SJSA1 (cell line): Measurements from ENCODE around the gene KCTD15. TPM values are rescaled to one million over a fixed set of nuclear protein-coding genes. Genes with fewer than 3 reads are reported as not detected.

Experiments
- DNase-seq, 2 experiments: peaks; one replicate each; pipeline ENCODE4 v3.0.0-alpha.2; 2015 to 2020; ENCODE audit warnings: low spot score in 2 of 2, low read depth in 1 of 2
- H3K27ac ChIP-seq: fragments of 250-450 bp; sonication (Bioruptor Pico); 2 replicates; pipeline ENCODE4 v1.5.1; 2020; ENCODE audit warnings: mild to moderate bottlenecking, moderate library complexity
- H3K27me3 ChIP-seq: fragments of 250-450 bp; sonication (Bioruptor Pico); replicated peaks from 2 replicates; pipeline ENCODE4 v1.5.1; 2020; ENCODE audit warnings: mild to moderate bottlenecking, moderate library complexity
- H3K36me3 ChIP-seq: fragments of 250-450 bp; sonication (Bioruptor Pico); 2 replicates; pipeline ENCODE4 v1.5.1; 2020; ENCODE audit warnings: mild to moderate bottlenecking
- H3K4me1 ChIP-seq: fragments of 250-450 bp; sonication (Bioruptor Pico); replicated peaks from 2 replicates; pipeline ENCODE4 v1.6.1; 2021; ENCODE audit warnings: mild to moderate bottlenecking
- H3K4me3 ChIP-seq: fragments of 250-450 bp; sonication (Bioruptor Pico); 2 replicates; pipeline ENCODE4 v1.5.1; 2020; ENCODE audit warnings: mild to moderate bottlenecking
- H3K9me3 ChIP-seq: fragments of 250-450 bp; sonication (Bioruptor Pico); replicated peaks from 2 replicates; pipeline ENCODE4 v1.5.1; 2020; ENCODE audit warnings: mild to moderate bottlenecking
- total RNA-seq: library from RNA; depleted of rRNA; stranded (reverse); fragments of >200 nt; shearing (Covaris generic); gene quantifications from 2 replicates; pipeline ENCODE4 v1.2.3, GENCODE V29; 2014

The KCTD15 gene
- total RNA-seq, 1 experiment from 2014 or later = 4.3 TPM

DNA sequence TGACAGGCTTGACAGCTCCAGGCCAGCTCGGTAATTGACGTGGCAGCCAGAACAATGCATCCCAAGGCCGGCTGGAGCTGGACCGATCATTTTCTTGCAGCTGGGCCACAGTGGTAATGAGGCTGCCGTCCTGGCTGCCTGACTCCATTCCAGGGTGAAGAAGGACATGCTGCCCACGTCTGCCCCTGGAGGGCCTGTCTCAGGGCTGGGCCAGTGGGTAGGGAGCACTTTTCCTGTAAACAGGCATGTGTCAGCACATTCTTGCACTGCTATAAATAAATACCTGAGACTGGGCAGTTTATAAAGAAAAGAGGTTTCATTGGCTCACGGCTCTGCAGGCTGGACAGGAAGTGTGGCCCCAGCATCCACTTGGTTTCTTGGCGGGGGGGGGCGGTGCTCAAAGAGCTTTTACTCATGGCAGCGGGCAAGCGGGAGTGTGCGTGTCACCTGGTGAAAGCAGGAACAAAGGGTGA is 38.1 kb upstream of the KCTD15 start:
- Histone ChIP-seq H3K27me3 (no peaks in the 10 kb centered on the region), H3K9me3 (no peaks in the 10 kb centered on the region), H3K27ac (no peak overlapping the region), H3K36me3 (no peaks in the 10 kb centered on the region), H3K4me1 (peaks cover 10% of the 10 kb centered on the region), H3K4me3 (no peak overlapping the region)
- DNase-seq = peak; percentile 48 to 59

DNA sequence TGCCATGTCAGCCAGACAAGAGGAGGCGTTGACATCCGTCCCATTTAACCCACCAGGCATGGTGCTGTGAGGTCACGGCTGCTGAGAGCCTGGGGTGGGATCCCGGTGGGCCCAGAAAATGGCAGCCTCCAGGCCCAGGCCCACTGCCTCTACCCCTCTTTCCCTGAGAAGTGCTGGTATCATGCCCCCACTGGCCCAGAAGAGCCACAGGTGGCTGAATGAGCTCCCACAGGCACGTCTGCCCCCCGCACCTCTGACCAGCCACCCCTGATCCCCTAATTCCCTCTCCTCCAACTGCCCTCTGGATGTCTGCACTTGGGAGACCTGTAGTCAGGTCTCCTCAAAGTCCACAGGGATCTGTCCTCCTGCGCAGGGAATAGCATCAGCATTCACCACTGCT is 37.3 kb upstream of the KCTD15 start:
- H3K4me1 ChIP-seq = peaks cover 10% of the 10 kb centered on the region
- no peaks in the 10 kb centered on the region for H3K27me3 ChIP-seq
- H3K36me3 ChIP-seq = no peaks in the 10 kb centered on the region
- no peak overlapping the region for H3K27ac ChIP-seq
- DNase-seq = no peak
- H3K9me3 ChIP-seq = no peaks in the 10 kb centered on the region
- no peak overlapping the region for H3K4me3 ChIP-seq

DNA sequence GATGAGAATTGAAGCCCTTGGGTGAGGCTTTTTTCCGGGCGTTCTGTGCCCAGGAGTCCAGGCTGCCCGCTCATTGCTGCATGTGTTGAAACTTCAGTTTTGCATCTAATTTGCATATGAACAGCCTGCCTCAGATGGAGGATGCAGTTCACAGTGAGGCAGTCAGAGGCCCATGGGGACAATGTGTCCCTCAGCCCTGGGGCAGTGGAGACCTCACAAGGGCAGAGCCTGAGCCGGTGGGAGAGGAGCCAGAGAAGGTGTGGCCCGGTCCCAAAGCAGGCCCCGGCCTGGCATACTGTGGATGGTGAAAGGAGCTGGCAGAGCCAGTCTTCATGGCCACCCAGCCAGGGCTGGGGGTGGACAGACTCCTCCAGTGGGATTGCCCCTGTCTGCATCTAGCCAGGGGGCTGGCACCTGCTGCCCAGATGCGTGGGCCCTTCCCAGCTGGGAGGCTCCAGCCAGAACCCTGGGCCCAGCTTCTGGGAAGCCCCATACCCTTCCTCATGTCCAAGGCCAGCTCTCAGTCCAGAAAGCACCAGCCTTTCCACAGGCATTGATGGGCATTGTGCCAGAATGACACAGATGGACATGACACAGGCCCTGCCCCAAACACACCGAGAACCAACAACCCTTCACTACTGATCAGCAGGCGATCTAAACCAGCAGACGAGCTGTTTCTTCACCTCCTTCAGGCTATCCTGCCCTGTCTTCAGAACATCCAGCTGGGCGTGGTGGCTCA is 32.9 kb upstream of the KCTD15 start:
- Histone ChIP-seq H3K27me3 (no peaks in the 10 kb centered on the region; the same call in 1 of the 2 replicates), H3K4me1 (peaks cover 4% of the 10 kb centered on the region), H3K36me3 (no peaks in the 10 kb centered on the region), H3K27ac (no peak overlapping the region), H3K9me3 (no peaks in the 10 kb centered on the region), H3K4me3 (no peak overlapping the region)
- no peak for DNase-seq

DNA sequence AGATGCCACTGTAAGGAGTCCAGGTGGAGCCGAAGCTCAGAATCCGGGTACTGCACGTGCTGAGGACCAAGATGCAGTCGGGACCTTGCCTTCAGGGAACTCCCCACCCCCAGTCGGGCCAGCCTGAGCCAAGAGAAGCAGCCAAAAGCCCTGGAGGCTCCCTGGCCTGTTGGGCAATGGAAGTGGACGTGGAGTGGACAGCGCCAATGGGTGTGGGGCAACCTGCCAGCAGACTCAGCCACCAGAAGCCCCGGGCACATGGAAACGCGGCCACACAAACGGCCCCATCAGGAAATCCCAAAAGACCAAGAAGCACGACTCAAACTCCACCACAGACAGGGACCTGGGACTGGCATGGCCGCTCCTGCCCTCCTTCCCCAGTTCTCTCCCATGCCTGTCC is 30.0 kb upstream of the KCTD15 start:
- no peaks in the 10 kb centered on the region for H3K4me1 ChIP-seq
- H3K9me3 ChIP-seq = no peaks in the 10 kb centered on the region
- no peak overlapping the region for H3K4me3 ChIP-seq
- no peak overlapping the region for H3K27ac ChIP-seq
- H3K36me3 ChIP-seq = no peaks in the 10 kb centered on the region
- no peak for DNase-seq
- H3K27me3 ChIP-seq = peaks cover 3% of the 10 kb centered on the region; the same call in 1 of the 2 replicates

DNA sequence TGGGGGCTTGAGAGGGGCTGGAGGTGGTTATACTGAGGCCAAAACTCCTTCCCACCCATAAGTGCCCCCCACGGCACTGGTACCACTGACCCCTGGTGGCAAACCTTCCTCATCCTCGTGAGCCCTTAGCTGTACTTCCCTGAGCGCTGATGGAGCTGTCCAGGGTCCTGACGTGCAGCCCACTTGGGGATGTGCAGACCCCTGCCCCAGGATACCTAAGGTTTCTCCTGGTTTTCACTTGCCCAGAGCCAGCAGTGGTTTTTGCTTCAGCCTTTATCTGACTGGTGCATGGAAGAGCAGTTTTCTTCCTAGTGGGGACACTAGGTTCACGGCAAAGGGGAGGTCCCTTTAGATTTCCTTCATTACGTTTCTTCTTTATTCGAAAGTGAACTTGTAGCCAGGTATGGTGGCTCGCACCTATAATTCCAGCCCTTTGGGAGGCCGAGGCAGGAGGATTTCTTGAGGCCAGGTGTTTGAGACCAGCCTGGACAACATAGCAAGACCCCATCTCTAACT is 28.7 kb upstream of the KCTD15 start:
- no peaks in the 10 kb centered on the region for H3K4me1 ChIP-seq

DNA sequence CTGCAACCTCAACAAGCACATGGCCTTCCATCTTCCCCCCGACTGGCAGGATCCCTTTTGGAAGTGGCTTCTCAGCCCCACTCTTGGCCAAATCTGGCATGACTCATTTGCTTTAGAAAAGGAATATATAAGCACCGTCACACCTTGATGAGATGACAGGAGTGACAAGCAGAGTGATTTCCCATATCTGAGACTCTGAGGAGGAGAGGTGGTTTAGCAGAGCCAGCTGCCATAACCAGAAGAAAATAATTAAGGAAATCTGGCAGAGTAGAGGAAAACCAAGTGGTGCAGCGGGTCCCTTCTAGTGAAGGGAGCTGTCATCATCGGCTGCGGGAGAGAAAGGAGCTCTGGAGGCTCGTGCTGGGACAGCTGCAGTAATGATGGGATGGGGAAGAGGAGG is 27.5 kb upstream of the KCTD15 start:
- Histone ChIP-seq H3K36me3 (no peaks in the 10 kb centered on the region), H3K4me3 (no peak overlapping the region), H3K27ac (no peak overlapping the region), H3K9me3 (no peaks in the 10 kb centered on the region), H3K4me1 (no peaks in the 10 kb centered on the region), H3K27me3 (peaks cover 3% of the 10 kb centered on the region; the same call in 1 of the 2 replicates)
- DNase-seq = no peak

More for the DNA sequence above, 28.7 kb upstream of the KCTD15 start:
- Histone ChIP-seq H3K27ac (no peak overlapping the region), H3K36me3 (no peaks in the 10 kb centered on the region), H3K4me3 (no peak overlapping the region), H3K27me3 (peaks cover 3% of the 10 kb centered on the region; the same call in 1 of the 2 replicates), H3K9me3 (no peaks in the 10 kb centered on the region)
- DNase-seq = no peak

DNA sequence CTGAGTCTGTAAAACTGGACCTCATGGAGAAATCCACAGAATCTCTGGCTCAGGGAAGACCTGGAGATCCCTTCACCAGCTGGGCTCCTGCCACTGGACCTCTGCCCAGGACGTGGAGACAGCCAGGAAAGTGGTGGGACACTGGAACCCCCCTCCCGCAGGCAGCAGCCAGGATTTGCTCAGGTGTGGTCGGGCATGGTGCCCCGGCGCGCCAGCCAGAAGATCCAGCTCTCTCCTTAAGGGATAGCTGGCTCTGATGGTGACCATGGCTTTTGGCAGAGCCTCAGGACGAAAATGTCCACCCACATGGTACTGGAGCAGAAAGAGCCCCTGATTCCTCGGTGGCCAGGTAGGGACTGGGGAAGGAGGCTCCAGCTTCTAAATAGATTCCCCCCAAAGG is 26.6 kb upstream of the KCTD15 start:
- Histone ChIP-seq H3K9me3 (no peaks in the 10 kb centered on the region), H3K4me3 (no peak overlapping the region), H3K27me3 (peaks cover 3% of the 10 kb centered on the region; the same call in 1 of the 2 replicates), H3K36me3 (no peaks in the 10 kb centered on the region), H3K27ac (no peak overlapping the region), H3K4me1 (no peaks in the 10 kb centered on the region)
- DNase-seq = no peak

DNA sequence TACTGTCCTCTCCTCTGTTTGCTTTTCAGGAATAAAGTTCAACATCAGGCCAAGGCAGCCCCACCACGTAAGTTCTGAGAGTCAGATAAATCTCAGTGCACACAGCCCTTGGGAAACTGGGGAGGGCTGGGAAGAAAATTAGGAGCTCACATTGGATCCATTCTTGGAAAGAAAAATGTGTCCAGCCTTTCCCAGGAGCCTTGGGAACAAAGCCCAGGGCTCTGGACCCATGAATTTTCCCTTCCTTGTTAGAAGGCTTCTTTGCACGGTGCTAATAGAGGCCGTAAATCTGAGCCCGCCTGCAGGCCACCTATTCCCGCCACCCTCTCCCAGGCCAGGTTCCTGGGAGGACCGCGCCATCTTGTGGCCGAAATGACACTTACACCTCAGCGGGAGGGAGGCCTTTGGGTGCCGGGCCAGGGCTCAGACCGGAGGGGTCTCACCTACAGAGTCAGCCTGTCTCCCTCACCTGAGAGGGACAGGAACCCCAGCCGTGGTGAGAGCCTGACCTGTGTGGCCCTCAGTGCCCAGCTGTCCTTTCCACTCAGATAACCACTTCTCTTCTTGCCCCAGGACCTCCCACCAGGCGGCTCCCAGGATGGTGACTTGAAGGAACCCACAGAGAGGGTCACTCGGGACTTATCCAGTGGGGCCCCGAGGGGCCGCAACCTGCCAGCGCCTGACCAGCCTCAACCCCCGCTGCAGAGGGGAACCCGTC is 25.1 kb upstream of the KCTD15 start:
- H3K36me3 ChIP-seq = no peaks in the 10 kb centered on the region
- H3K27ac ChIP-seq = no peak overlapping the region
- peaks cover 3% of the 10 kb centered on the region; the same call in 1 of the 2 replicates for H3K27me3 ChIP-seq
- DNase-seq = peak; percentile 65 to 70
- no peak overlapping the region for H3K4me3 ChIP-seq
- H3K4me1 ChIP-seq = no peaks in the 10 kb centered on the region
- no peaks in the 10 kb centered on the region for H3K9me3 ChIP-seq

DNA sequence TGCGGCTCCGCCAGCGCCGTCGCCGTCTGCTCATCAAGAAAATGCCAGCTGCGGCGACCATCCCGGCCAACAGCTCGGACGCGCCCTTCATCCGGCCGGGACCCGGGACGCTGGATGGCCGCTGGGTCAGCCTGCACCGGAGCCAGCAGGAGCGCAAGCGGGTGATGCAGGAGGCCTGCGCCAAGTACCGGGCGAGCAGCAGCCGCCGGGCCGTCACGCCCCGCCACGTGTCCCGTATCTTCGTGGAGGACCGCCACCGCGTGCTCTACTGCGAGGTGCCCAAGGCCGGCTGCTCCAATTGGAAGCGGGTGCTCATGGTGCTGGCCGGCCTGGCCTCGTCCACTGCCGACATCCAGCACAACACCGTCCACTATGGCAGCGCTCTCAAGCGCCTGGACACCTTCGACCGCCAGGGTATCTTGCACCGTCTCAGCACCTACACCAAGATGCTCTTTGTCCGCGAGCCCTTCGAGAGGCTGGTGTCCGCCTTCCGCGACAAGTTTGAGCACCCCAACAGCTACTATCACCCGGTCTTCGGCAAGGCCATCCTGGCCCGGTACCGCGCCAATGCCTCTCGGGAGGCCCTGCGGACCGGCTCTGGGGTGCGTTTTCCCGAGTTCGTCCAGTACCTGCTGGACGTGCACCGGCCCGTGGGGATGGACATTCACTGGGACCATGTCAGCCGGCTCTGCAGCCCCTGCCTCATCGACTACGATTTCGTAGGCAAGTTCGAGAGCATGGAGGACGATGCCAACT is 24.4 kb upstream of the KCTD15 start:
- H3K4me3 ChIP-seq = no peak overlapping the region
- H3K36me3 ChIP-seq = no peaks in the 10 kb centered on the region
- no peak overlapping the region for H3K27ac ChIP-seq
- peaks cover 3% of the 10 kb centered on the region; the same call in 1 of the 2 replicates for H3K27me3 ChIP-seq
- DNase-seq = no peak
- H3K4me1 ChIP-seq = no peaks in the 10 kb centered on the region
- H3K9me3 ChIP-seq = no peaks in the 10 kb centered on the region

DNA sequence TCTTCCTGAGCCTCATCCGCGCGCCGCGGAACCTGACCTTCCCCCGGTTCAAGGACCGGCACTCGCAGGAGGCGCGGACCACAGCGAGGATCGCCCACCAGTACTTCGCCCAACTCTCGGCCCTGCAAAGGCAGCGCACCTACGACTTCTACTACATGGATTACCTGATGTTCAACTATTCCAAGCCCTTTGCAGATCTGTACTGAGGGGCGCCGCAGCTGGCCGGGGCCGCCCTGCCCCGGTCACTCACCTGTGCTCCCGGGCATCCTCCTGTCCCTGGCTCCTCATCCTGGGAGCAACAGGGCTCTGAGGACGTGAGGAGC is 23.9 kb upstream of the KCTD15 start:
- no peak overlapping the region for H3K27ac ChIP-seq
- no peak overlapping the region for H3K4me3 ChIP-seq
- H3K27me3 ChIP-seq = peaks cover 3% of the 10 kb centered on the region; the same call in 1 of the 2 replicates
- no peak for DNase-seq
- H3K4me1 ChIP-seq = no peaks in the 10 kb centered on the region
- H3K36me3 ChIP-seq = no peaks in the 10 kb centered on the region
- peaks cover 2% of the 10 kb centered on the region; the same call in 1 of the 2 replicates for H3K9me3 ChIP-seq

DNA sequence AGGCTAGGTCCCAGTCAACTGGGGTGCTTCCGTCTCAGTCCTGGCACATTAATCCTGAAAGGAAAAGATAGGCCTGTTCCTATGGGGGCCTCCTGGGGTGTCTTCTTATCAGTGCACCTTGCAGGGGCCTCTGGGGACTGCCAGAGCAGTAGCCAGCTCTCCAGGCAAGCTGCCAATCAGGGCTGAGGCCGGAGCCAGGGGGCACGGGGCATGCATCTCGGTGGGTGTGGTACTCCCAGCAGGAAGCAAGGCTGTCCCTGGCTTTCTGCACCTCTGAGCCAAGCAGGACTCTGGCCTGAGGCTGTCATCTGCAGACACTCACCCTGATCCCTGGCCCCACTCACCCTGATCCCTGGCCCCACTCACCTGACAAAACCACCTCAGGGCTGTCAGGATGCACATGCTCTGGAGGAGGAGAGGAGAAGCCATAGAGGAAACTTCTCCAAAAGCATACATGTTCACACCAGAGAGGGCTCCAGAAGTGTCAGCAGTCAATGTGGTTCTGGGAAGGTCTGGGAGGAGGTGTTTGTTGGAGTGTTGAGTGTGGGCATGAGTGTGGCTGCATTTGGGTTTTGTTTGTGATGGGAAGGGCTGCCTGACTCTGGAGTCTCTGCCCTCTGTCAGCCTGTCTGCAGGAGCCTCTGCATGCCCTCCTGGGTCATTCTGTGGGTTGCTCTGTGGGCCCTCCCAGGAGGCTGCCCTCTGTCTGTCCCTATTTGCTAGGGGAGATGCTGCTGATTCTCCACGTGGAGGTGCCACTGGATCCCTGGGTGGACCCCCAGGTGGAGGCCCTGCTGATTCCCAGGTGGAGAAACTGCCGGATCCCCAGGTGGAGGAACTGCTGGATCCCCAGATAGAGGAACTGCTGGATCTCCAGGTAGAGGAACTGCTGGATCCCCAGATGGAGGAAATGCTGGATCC is 22.7 kb upstream of the KCTD15 start:
- Histone ChIP-seq H3K9me3 (peaks cover 8% of the 10 kb centered on the region; the same call in 1 of the 2 replicates), H3K4me3 (no peak overlapping the region), H3K27ac (no peak overlapping the region), H3K4me1 (no peaks in the 10 kb centered on the region), H3K36me3 (no peaks in the 10 kb centered on the region), H3K27me3 (peaks cover 3% of the 10 kb centered on the region; the same call in 1 of the 2 replicates)
- no peak for DNase-seq

DNA sequence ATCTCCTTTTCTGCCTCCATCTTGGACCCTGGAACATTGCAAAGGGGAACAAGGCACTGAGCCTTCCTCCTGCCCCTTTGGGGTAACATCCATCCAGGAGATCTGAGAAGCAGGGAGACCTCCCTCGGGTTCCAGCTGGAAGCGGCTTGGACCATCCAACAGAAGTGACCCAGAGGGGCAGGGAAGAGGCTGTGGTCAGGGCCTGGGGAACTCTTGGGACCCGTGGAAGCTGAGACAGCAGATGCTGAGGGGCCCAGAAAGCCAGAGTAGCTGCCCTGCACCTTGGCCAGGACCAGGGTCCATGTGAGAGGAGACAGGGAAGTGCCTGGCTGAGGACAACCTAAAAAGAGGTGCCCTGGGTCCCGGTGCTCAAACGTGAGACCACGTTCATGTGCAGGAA is 21.9 kb upstream of the KCTD15 start:
- H3K36me3 ChIP-seq = no peaks in the 10 kb centered on the region
- DNase-seq = no peak
- H3K4me3 ChIP-seq = no peak overlapping the region
- H3K9me3 ChIP-seq = peaks cover 8% of the 10 kb centered on the region; the same call in 1 of the 2 replicates
- peaks cover 3% of the 10 kb centered on the region; the same call in 1 of the 2 replicates for H3K27me3 ChIP-seq
- H3K4me1 ChIP-seq = no peaks in the 10 kb centered on the region
- H3K27ac ChIP-seq = no peak overlapping the region
